ENCODE results near the gene ITGAX.

Gene ITGAX

GRCh38 chr16:31367853-31368252 is 12.9 kb downstream of the ITGAX start:
- no peak overlapping the region for H3K4me3 ChIP-seq (ENCODE audit: low read length)
- DNase-seq (ENCODE audit: low read depth, low spot score) = no peak

- DNase-seq (ENCODE audit: low read depth, low spot score) = no peak
These were observed 16.0 kb downstream of the ITGAX start for GRCh38 chr16:31371008-31371407.

GRCh38 chr16:31371619-31372484 is 16.9 kb downstream of the ITGAX start:
- H3K4me3 ChIP-seq (ENCODE audit: low read length) = no peak overlapping the region
- no peak for DNase-seq (ENCODE audit: low read depth, low spot score)

More at GRCh38 chr16:31371008-31371407, 16.0 kb downstream of the ITGAX start:
- no peak overlapping the region for H3K4me3 ChIP-seq (ENCODE audit: low read length)

- no peak overlapping the region for H3K4me3 ChIP-seq (ENCODE audit: low read length)
- DNase-seq (ENCODE audit: low read depth, low spot score) = no peak
These were observed 18.3 kb downstream of the ITGAX start for GRCh38 chr16:31373235-31373634.

GRCh38 chr16:31375231-31375630 is 20.3 kb downstream of the ITGAX start:
- no peak for DNase-seq (ENCODE audit: low read depth, low spot score)
- H3K4me3 ChIP-seq (ENCODE audit: low read length) = no peak overlapping the region

GRCh38 chr16:31376705-31377104 is 21.7 kb downstream of the ITGAX start:
- H3K4me3 ChIP-seq (ENCODE audit: low read length) = no peak overlapping the region
- no peak for DNase-seq (ENCODE audit: low read depth, low spot score)

- no peak overlapping the region for H3K4me3 ChIP-seq (ENCODE audit: low read length)
- DNase-seq (ENCODE audit: low read depth, low spot score) = no peak
These were observed 22.4 kb downstream of the ITGAX start for GRCh38 chr16:31377210-31377903.

- DNase-seq (ENCODE audit: low read depth, low spot score) = no peak
- no peak overlapping the region for H3K4me3 ChIP-seq (ENCODE audit: low read length)
These were observed 25.2 kb downstream of the ITGAX start for GRCh38 chr16:31380201-31380600.

- no peak overlapping the region for H3K4me3 ChIP-seq (ENCODE audit: low read length)
- DNase-seq (ENCODE audit: low read depth, low spot score) = peak; percentile 17
These were observed 27.6 kb downstream of the ITGAX start for GRCh38 chr16:31382485-31383161.

GRCh38 chr16:31385680-31386079 is 30.7 kb downstream of the ITGAX start:
- no peak overlapping the region for H3K4me3 ChIP-seq (ENCODE audit: low read length)
- no peak for DNase-seq (ENCODE audit: low read depth, low spot score)

GRCh38 chr16:31386157-31386984 is 31.4 kb downstream of the ITGAX start:
- no peak overlapping the region for H3K4me3 ChIP-seq (ENCODE audit: low read length)
- DNase-seq (ENCODE audit: low read depth, low spot score) = no peak

GRCh38 chr16:31388535-31388934 is 33.6 kb downstream of the ITGAX start:
- no peak overlapping the region for H3K4me3 ChIP-seq (ENCODE audit: low read length)
- no peak for DNase-seq (ENCODE audit: low read depth, low spot score)

GRCh38 chr16:31390504-31391041 is 35.6 kb downstream of the ITGAX start:
- no peak overlapping the region for H3K4me3 ChIP-seq (ENCODE audit: low read length)
- no peak for DNase-seq (ENCODE audit: low read depth, low spot score)

- no peak for DNase-seq (ENCODE audit: low read depth, low spot score)
These were observed 38.1 kb downstream of the ITGAX start, which contains the start of gene ITGAD for GRCh38 chr16:31393056-31393455. Gene ITGAD (plus strand): TSS chr16:31393335. CDS start chr16:31393361, 26 bp downstream.

GRCh38 chr16:31395647-31396046 is 40.7 kb downstream of the ITGAX start:
- no peak for DNase-seq (ENCODE audit: low read depth, low spot score)
- H3K4me3 ChIP-seq (ENCODE audit: low read length) = no peak overlapping the region

More at GRCh38 chr16:31393056-31393455, 38.1 kb downstream of the ITGAX start, which contains the start of gene ITGAD:
- no peak within 1 kb of the TSS for H3K4me3 ChIP-seq (ENCODE audit: low read length)

GRCh38 chr16:31397096-31397660 is 42.2 kb downstream of the ITGAX start:
- H3K4me3 ChIP-seq (ENCODE audit: low read length) = no peak overlapping the region
- no peak for DNase-seq (ENCODE audit: low read depth, low spot score)

GRCh38 chr16:31397701-31398100 is 42.7 kb downstream of the ITGAX start:
- no peak for DNase-seq (ENCODE audit: low read depth, low spot score)
- H3K4me3 ChIP-seq (ENCODE audit: low read length) = no peak overlapping the region

- peak; percentile 18 for DNase-seq (ENCODE audit: low read depth, low spot score)
- H3K4me3 ChIP-seq (ENCODE audit: low read length) = no peak overlapping the region
These were observed 45.2 kb downstream of the ITGAX start for GRCh38 chr16:31400191-31400590.
